Measurements from ENCODE around the gene HCRTR2.
A peak's percentile ranks its signal among the peaks of the same experiment; 100 is the strongest.
"Not testable (repeated sequence)": the region's sequence is repeated elsewhere in the genome, so short reads cannot be mapped to it uniquely, and the experiment has no call there.

HCRTR2 gene

DNA sequence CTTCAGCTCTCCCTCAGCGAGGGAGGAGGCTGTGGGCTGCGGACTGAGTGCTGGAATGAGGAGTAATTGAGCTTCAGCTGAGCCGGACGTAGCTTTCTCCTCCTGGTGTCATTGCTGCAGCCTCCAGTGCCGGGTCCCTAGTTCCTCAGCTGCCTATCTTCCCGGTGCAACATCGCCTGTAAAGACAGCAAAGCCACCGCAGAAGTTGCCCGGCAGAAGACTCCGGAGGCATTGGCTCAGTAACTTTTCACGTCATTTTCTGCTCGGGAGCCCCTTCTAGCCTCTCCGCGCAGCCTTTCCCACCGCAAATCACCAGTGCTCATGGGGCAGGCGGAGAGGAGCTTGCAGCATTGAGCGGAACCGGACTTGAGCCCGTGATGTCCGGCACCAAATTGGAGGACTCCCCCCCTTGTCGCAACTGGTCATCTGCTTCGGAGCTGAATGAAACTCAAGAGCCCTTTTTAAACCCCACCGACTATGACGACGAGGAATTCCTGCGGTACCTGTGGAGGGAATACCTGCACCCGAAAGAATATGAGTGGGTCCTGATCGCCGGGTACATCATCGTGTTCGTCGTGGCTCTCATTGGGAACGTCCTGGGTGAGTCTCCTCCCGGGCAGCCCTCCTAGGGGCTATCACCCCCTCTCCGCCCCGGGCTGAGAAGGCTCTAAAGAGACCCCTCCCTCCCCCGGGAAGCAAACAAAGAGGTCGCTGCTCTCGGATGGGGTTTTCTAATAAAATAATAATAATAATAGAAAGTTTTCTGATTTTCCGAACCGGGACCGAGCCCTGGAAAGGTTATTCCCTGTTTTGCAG lies at the start of gene HCRTR2:
Gene HCRTR2 (plus strand): TSS at position 305 of the 816 bp plus-strand sequence. CDS start 73 bp downstream, at position 378.
- DNase-seq: no peak

DNA sequence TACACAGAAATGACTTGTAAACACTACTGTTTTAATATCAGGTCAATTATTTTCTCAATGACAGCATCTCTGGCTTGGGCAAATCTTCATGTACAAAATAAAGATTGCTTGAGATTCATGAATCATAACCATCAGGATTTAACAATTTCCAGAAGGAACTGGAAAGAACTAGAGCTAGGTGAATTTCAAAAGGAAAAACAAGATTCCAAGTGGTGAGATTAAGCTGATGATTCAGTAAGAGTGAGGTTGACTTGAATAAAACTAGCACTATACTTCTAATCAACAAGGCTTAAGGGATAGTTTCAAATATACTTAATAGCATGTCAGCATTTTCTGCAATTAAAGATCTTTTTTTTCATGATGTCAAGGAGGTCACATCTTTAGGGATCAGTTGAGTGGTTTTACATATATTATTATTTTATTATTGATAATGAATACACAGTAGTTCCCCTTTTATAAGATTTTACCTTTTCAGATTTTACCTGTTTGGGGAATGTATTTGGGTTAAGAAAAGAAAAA lies 43.5 kb upstream of the HCRTR2 start:
- DNase-seq: no peak

DNA sequence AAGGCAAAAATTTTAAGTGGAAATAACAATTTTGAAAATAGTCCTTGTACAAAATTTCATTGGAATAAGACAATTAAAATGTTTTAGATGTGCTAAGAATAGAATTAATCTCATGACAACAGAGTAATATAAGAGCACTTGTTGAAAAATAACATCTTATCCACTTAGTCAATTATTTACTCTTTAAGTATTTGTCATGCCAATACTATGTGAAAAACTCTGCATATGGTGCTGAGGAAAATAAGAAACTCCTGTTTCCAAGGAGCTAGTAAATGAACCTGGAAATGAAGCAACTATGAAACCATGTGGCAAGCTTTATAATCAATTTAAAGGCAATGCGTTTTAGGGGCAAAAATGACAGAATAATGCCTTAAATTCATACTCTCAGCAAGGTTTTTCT lies 42.7 kb upstream of the HCRTR2 start:
- DNase-seq: no peak

DNA sequence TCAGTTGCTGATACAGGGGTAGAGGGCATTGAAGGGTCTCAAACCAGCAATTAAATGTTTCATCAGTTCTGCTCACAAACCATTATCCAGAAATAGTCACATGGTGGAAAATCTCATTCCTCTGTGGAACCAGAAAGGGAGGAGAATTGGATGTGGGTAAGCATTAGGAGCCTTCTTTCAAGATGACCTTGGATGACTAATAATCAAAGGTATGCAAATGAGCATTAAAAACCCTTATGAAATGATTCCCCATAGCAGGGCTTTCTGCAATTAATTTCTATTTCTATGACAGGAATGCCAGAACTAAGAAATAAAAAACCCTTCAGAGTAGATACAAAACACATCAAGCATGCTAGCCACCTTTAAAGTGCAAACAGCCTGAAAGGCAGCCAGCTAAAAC lies 37.4 kb upstream of the HCRTR2 start:
- DNase-seq: no peak

DNA sequence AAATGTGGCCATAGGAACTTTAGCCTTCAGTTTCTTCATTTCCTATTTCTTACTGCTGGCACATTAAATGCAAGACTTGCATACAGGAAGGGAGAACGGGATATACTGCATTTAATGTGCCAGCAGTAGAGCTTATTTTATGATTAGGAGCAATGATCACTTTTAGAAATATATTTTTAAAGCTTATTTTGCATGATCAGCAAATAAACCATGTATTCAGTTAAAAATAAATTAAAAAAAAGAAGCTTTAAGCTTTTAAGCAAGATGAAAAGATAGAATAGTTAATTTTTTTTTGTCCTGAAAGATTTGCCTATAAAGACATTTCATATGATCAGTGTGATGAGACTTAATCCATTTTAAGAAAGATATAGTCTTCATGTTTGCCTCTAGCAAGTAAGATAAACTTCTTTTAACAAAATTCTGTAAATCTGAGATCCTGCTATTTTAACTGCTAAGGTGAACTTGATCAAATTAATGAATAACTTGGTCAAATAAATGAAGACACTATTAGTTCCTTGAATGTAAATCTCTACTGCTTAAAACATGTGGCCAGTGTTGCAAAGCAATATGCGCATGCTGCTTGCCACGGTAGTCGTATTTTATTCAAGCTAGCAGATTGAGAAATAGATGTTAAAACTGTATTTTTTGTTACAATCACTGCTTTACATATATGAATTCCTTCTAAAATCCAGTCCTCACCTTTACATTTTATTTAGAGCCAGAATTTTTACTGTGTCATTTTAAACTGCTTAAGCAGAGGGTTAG lies 36.2 kb upstream of the HCRTR2 start:
- no peak for DNase-seq

DNA sequence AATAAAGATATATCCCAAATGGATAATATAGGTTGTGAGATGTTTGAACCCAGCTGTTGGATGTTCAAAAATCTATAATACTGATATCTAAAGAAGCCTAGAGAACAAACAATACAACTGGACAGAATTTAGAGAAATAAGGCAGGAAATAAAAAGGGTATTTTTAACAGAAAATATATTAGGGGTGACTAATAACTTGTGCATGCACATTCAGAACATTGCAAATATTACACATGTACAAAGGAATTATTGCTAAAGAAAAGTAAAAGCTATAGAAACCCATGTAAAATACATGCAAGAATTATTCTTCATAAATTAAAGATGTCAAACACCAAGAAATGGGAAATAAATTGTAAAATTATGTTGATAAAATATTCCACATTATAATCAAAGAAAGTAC lies 32.7 kb upstream of the HCRTR2 start:
- DNase-seq: no peak

DNA sequence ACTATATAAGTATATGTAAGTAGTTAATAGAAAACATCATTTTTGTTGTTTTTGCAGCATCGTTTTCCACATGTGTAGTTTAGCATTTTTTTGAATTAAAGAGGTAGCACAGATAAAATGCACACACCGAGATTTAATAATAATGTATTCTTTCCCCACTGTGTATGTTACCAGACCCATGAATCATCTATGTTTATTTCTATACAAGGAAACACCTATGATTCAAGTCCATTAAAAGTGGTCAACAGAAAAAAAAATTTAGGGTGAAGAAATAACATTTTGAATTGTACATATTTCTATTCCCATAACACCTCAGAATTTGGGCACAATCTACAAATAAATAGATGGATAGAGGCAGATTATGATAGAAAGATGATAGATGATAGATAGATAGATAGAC lies 31.7 kb upstream of the HCRTR2 start:
- DNase-seq: no peak

DNA sequence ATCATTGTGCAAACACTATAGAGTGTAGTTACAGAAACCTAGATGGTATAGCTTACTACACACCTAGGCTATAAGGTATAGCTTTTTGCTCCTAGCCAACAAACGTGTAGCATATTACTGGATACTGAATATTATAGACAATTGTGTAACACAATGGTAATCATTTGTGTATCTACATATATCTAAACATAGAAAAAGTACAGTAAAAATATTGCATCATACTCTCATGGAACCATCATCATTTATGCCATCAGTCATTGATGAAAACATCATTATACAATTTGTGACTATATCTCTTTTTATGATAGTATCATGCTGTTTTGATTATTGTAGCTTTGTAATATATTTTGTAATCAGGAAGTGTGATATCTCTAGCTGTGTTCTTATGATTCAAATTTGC lies 21.0 kb upstream of the HCRTR2 start:
- DNase-seq: no peak

DNA sequence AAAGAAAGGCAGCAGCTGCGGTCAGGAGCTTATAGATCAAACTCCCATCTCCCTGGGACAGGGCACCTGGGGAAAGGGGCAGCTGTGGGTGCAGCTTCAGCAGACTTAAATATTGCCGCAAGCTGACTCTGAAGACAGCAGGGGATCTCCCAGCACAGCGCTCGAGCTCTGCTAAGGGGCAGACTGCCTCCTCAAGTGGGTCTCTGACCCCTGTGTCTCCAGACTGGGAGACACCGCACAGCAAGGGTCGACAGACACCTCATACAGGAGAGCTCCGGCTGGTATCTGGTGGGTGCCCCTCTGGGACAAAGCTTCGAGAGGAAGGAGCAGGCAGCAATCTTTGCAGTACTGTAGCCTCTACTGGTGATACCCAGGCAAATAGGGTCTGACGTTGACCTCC lies 15.5 kb upstream of the HCRTR2 start:
- DNase-seq: not testable (repeated sequence)

DNA sequence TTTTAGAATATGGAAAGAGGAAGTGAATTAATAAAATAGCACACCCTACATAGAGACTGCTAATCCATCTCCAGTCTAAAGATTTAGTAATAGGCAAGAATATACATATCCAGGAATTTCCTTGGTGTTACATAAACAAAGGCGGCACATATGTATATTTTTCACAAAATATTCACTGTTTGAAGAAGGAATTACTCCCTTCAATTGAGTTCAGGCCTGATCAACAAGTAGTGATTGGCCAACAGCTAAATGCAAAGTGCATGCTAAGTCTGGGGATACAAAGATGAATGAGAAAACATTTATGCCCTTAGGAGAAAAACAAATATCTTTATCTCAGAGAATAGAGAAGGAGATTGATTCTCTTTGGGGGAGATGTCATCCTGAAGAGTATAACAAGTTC lies 6.5 kb upstream of the HCRTR2 start:
- DNase-seq: no peak

DNA sequence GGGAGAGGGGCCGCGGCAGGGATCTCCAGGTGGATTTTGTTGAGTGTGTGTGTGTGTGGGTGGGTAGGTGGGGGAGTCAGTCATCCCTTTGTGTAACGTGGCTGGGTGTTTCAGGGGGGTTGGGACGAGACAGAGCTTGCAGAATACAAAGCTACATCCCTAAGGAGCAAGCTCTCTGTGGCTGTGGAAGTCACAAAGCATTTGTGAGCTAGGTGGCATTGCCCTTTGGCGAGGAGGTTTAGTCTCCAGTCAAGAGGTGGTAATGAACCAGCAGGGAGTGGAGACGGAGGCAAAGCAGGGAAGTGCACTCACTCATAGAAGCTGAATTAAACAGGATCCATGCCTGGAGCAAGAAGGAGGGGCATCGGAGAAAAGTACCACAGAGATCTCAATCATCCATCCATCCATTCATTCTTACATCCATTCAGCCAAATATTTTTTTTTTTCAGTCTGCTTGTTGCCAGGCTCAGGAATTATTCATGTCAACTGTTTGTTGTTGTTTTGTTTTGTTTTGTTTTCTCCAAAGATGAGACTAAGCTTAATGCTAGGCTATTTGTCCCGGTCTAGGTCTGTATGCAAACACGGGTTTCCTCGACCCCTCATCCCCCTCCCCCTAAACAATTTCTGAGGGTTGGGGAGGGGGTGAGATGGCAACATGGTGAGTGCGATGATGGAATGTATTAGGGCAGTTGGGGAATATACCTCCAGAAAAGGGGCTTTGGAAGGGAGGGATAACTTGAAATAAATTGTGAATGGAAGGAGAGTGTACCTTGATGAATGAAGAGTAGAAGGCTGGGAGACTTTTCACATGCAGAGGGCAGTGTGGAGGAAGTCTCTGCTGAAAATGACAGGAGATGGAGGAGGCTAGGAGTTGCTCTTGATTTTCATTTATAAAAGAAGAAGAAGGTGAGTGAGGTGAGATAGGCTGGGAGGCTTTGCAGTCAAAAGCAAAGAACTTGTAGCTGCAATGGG lies 1.0 kb downstream of the HCRTR2 start:
- DNase-seq: no peak

DNA sequence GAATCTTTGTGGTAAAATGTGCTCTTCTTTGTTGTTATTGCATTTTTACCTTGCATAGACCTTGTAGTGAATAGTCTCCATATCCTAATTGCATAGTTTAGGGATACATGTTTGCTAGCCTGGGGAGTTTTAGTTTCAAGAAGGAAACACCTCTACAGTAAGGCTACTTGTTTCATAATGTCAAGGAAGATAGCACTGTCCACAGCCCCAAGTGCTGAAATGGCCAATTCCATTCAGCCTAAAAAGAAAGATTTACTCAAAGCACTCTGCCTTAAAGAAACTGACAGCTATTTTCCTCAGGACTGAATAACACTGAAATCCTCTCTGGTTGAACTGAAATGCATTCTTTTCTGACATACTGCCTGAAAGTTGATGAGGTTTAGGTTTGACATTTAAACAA lies 2.6 kb downstream of the HCRTR2 start:
- no peak for DNase-seq

DNA sequence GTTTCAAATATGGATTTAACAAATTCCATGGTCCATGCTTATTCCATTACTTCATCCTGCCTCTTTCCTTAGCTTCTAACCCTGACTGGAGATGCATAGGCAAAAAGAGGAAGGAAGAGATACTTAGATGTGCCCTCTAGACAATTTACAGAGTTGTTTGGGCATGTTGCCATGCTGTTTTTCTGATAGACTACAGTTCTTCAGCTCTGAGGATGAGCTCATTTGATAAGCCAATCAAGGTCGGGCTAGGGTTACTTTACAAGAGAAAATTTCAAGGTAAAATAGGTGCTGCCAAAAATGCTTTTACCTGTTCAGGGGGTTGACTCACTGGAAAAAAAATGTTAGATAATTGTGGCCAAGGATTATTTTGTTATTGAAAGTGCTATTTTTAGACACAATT lies 5.9 kb downstream of the HCRTR2 start:
- DNase-seq: no peak

DNA sequence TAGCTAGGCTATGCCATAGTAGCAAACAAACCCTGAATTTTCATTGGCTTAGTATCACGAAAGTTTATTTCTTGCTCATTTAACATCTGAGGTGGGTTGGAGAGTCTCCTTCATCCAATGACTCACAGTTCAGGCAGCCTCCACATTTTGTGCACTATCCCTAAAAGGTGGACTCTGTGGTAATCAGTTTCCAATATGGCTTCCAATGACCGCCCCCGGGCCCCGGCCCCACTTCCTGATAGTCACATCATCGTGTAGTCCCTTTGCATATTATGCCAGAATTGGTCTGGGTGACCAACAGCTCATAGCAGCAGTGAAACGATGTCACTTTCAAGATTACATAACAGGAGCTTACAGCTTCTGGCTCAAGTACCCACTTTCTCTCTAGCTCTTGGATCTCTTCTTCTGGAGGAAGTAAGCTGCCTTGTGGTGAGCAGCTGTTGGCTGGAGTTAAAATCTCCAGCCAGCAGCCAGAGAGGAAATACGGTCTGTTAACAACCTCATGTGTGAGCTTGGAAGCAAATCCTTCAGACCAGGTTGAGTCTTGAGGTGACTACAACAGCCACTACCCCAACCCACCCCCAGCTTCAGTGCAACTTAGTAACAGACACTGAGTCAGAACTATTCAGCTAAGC lies 7.8 kb downstream of the HCRTR2 start:
- DNase-seq: peak; percentile 15

DNA sequence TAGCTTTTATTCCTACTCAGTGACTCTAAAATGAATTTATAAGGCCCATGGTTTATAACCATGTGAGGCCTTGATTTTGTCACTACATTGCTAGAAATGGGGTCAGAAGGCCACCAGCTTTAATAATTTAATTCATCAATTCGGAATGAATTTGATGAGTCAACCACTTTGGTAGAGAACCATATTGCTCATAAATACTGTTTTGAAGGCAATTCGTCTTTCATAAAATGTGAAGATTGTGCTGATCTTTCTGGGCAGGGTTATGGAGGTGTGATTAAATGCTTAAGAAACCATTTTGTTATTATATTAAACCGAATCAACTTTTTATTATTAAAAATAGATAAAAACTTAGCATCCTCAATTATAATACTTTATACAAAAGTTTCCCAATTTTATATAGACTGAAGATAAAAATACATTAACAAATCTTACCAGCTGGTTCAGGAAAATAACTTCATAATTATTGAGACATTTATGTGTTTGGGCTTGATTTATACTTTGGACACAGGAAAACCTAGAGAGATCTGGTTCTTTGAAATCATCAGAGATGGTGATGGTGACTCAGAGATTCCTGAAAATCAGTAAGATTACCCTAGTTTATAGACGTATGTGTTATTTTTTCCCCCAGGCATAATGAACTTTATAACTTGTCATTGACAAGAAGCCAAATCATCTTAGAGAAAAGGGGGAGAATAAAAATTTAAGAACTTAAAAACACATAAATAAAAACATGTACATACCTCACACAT lies 10.6 kb downstream of the HCRTR2 start:
- DNase-seq: no peak

DNA sequence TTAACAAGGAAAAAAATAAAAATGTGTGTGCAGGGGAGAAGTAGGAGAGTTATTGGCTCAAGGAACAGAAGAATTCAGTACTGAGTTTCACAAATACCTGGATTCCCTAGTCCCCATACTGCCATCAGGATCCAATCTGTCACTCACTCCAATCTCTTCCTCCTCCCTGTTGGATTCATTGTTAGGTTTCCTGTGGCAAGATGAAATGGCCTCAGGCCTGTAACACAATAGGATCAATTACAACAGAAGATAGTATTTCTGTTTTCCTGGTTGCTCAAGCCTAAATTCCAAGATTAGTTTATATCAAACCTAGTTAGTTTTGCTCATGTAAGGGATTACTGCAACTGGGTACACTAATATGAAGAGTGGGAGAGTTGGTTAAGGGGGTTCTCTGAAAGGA lies 24.4 kb downstream of the HCRTR2 start:
- DNase-seq: no peak

DNA sequence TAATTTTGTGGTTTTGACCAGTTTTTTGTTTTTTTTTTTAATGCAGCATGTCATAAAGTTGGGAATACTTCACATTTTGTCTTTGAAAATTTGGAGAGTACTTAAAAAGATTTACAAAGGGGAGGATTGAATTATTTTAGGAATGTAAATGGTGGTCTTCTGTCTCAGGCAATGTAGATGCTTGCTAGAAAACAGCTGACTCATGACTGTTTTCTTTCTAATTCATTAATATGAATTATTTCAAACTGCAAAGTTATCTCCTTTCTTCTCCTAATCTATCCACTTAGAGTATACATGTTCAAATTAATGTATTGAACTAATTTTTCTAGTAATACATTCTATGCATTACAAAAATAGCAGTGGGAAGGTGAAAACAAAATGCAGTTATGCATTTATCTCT lies 24.9 kb downstream of the HCRTR2 start:
- DNase-seq: no peak

DNA sequence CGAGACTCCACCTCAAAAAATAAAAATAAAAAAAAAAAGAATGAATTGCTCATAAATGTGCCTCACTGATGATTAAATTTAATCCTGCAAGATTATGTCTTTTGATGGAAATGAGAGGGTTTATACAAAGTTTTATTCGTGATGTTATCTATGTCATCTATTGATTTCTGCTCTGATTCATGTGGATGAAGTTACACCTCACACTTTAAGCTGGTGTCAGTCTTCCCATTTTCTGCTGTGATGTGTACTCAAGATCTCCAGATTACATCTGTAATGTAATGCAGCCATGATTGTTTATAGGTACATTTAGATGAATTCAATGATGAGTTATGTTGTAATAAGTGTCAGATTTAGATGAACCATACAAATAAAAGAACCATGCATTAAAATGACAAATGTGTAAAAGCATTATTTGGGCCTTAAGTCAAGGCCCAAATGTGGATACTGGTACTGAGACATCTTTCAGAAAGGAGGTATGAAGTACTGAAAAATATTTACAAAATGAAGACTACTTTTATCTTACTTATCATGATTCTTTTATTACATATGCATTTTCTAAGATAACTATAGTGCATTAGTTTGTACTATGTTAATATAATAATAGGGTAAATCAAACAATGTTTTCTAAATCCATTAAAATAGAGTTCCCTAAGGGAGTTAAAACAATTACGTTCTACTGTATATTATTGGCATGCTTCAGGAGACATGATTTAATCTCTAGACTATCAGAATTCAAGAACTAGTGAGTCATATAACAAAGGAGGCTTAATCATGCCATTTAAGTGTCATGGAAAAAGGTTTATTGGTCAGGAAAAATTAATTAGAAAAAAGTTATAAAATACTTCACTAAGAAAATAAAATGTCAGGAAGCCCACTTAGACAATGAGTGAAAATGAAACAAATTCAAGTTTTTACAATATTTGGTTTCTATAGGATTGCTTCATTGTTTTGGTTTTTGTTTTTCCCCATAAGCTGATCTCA lies 34.5 kb downstream of the HCRTR2 start:
- no peak for DNase-seq

DNA sequence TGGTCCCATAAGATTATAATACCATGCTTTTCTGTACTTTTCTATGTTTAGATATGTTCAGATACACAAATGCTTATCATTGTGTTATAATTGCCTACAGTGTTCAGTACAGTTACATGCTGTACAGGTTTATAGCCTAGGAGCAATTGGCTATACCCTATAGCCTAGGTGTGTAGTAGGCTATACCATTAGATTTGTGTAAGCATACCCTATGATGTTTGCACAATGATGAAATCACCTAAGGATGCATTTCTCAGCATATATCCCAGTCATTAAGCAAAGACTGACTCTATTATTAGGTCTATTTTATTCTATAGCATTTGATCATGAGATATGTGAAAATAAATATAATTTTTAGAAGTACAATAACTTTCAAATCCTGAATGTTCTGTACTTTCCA lies 36.6 kb downstream of the HCRTR2 start:
- DNase-seq: no peak

DNA sequence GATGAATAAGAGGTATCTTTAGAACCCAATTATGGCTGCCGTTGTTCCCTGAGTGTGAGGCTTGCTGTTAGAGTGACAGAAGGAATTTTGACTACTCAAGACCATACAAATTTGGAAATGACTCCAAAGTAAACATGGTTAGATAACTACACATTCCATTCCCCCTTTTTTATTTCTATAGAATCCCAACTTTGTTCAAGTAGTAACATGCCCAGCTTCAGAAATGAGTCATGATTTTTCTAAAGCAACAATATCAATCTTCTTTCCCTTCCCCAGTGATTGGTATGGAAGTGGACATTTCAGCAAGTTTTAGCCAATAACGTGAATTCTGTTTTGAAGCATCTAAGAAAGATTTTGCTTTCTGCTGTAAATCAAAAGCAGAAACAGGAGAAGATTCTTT lies 37.8 kb downstream of the HCRTR2 start:
- DNase-seq: no peak

All from inflammatory macrophage treated with lipopolysaccharide for 4 hours (primary cell).